Lower leg skin (tissue), 3 donors: ENCODE data around the gene SLC22A16.

Experiments used
- CTCF ChIP-seq, 3 donors: fragments of 450-650 bp; IDR thresholded peaks; one replicate each; pipeline ENCODE4 v1.5.1; 2016; ENCODE audit warnings: antibody characterized with exemption in 3 of 3, mild to moderate bottlenecking in 3 of 3, moderate library complexity in 2 of 3
- POLR2A ChIP-seq, 2 donors: fragments of 450-650 bp; IDR thresholded peaks; one replicate each; pipeline ENCODE4 v1.6.1; 2016 to 2017; ENCODE audit warnings: antibody characterized with exemption in 2 of 2, mild to moderate bottlenecking in 1 of 2, moderate library complexity in 1 of 2

DNA sequence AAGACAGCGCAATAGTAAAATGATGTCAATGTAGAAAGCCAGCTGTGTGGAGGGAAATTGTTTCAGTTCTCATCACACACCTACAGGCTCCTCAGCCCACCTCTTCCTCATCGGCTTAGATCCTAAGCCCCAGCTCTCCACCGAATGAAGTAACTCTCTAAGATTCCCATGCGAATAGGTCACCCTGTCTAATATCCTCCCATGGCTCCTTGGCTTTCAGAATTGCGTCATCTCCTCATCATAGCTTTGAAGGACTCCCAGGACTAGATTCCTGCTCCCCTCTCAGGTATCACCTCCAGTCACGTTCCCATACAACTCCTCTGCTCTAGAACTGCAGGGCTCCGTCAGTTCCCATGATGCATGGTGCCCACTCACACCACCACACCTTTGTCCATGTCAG, 16.2 kb upstream of the SLC22A16 start:
- TF ChIP-seq CTCF (IDR thresholded peaks at IDR 0.05) (no peak), POLR2A (IDR thresholded peaks at IDR 0.05) (no peak)
